ENCODE data around the gene RGS14. TPM values are rescaled to one million over a fixed set of nuclear protein-coding genes. Genes with fewer than 3 reads are reported as not detected.

Gene RGS14
- total RNA-seq, 1 experiment from 2014 or later, result 91.8 TPM

GRCh38 chr5:177361418-177362291, 3.9 kb downstream of the RGS14 start:
- in situ Hi-C loops (cut with HindIII; ENCODE audit: low sequenced_read_pairs), result no loop called here
- DNase-seq (ENCODE audit: low spot score), result no peak

DNA sequence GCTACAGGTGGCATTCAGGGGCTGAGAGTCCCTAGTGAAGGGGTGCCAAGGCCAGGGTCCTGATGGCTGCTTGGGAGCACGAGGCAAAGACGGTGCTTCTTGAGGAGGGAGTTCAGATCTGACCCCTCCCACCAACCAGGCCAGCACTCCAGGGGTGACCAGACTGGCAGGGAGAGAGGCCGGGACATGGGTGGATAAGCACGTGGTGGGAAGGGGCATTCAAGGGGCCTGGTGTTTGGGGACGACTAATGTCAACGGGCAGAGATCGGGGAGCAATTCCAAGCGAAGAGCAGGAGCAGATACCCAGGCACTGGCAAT, 4.5 kb downstream of the RGS14 start:
- in situ Hi-C loops (cut with HindIII; ENCODE audit: low sequenced_read_pairs), result no loop called here

GRCh38 chr5:177362610-177363507, 5.1 kb downstream of the RGS14 start:
- in situ Hi-C loops (cut with HindIII; ENCODE audit: low sequenced_read_pairs), result no loop called here
- DNase-seq (ENCODE audit: low spot score), result peak; percentile 35

More for the DNA sequence above, 4.5 kb downstream of the RGS14 start:
- no peak for DNase-seq (ENCODE audit: low spot score)

DNA sequence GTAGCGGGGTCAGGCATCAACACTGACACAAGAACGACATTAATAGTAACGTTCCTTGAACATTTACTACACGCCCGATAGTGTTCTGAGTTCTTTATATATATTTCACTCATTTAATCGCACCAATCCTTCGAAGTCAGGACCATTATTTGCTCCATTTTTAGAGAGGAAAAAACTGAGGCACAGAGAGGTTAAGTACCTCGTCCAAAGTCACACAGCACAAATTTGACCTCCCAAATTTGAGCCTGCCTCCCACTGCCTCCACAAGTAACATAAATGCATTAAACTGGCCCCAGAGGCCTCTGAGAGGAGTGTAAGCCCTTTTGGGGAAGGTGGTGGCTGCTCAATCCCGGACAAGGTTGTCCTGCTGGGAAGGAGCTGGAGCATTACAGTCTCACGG, 5.8 kb downstream of the RGS14 start:
- in situ Hi-C loops (cut with HindIII; ENCODE audit: low sequenced_read_pairs), result no loop called here

GRCh38 chr5:177364159-177364962, 6.6 kb downstream of the RGS14 start:
- in situ Hi-C loops (cut with HindIII; ENCODE audit: low sequenced_read_pairs), result no loop called here
- no peak for DNase-seq (ENCODE audit: low spot score)

More for the DNA sequence above, 5.8 kb downstream of the RGS14 start:
- DNase-seq (ENCODE audit: low spot score), result no peak

- in situ Hi-C loops (cut with HindIII; ENCODE audit: low sequenced_read_pairs), result no loop called here
- no peak for DNase-seq (ENCODE audit: low spot score)
Observed at GRCh38 chr5:177365845-177366527, 8.3 kb downstream of the RGS14 start.

- in situ Hi-C loops (cut with HindIII; ENCODE audit: low sequenced_read_pairs), result no loop called here
- DNase-seq (ENCODE audit: low spot score), result peak; percentile 66
Observed at GRCh38 chr5:177366528-177367322, 9.0 kb downstream of the RGS14 start.

DNA sequence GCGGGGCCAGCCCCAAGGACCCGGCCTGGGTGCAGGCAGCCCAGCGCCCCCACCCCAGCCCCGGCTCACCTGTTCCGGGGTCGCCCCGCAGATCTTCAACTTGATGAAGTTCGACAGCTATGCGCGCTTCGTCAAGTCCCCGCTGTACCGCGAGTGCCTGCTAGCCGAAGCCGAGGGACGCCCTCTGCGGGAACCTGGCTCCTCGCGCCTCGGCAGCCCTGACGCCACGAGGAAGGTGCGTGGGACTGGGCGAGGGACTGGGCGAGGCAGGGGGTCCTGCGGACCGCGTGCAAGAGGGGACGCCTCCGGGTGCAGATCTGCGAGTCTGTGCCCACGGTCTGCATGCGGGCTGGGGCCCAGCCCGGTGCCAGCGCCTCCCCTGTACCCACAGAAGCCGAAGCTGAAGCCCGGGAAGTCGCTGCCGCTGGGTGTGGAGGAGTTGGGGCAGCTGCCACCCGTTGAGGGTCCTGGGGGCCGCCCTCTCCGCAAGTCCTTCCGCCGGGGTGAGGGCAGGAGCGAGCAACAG, 9.7 kb downstream of the RGS14 start:
- in situ Hi-C loops (cut with HindIII; ENCODE audit: low sequenced_read_pairs), result no loop called here

DNA sequence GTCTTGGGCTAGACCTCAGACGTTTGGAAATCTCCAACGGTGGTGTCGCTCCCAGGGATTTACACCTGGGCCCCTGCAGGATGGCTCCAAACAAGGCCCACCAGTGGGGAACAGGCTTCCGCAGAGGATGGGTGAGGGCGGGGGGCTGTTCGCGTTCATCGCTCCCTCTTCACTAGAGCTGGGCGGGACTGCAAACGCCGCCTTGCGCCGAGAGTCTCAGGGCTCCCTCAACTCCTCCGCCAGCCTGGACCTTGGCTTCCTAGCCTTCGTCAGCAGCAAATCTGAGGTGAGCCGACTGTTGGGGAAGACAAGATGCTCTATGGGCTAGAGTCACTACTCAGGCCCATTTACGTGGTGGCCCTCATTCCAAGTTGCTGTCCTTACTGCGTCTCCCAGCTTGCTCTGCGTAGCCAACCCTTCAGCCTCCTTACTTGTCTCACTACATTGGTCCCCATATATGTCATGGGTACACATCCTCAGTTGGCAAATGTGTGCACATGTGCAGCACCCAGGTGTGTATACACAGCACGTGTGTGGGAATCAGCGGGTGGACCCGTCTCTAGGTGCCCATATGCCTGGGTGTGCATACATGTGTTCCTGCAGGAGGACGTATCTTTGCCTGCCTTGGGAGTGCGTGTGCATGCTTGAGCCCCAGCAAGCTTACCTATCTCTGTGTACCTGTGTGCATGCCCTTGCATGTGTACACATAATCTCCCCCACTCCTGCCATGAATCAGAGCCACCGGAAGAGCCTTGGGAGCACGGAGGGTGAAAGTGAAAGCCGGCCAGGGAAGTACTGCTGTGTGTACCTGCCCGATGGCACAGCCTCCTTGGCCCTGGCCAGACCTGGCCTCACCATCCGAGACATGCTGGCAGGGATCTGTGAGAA, 10.5 kb downstream of the RGS14 start:
- no peak for DNase-seq (ENCODE audit: low spot score)
- in situ Hi-C loops (cut with HindIII; ENCODE audit: low sequenced_read_pairs), result no loop called here

More for the DNA sequence above, 9.7 kb downstream of the RGS14 start:
- DNase-seq (ENCODE audit: low spot score), result no peak

GRCh38 chr5:177368869-177369644, 11.3 kb downstream of the RGS14 start:
- DNase-seq (ENCODE audit: low spot score), result peak; percentile 26
- in situ Hi-C loops (cut with HindIII; ENCODE audit: low sequenced_read_pairs), result no loop called here

DNA sequence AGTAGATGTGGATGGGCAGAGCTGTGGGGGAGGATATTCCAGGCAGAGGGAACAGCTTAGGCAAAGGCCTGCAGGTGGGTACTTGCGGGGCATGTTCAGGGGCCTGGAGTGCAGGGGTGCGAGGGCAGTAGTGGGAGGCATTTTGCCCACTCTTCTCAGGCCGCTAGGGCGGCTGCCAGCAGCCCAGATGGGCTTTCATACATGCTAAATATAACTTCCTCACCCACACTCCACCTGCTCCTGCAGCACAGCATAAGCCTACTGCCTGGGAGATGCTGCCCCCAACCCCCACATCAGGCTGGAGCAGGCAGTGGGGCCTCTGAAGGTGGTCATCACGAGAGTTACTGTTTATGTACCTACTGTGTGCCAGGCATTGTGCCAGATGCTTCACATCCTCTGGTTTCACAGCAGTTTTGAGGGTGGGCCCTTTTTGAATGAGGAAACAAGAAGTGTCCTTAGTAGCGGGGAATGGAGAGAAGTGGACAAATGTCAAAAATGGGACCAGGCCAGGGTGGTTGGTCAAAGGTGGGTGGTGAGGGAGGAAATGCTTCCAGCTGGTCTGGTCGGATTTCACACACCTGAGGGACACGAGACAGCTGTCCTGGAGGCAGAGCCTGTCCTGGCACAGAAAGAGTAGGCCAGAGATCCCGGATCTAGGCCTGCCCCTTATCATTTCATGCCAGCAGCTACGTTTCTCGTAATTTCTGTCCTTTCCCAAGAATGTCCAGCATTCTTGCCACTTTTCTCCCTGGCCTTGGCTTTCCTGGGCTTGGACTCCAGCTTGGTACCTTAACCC, 12.1 kb downstream of the RGS14 start:
- peak; percentile 34 for DNase-seq (ENCODE audit: low spot score)
- in situ Hi-C loops (cut with HindIII; ENCODE audit: low sequenced_read_pairs), result no loop called here

- in situ Hi-C loops (cut with HindIII; ENCODE audit: low sequenced_read_pairs), result no loop called here
- peak; percentile 57 for DNase-seq (ENCODE audit: low spot score)
Observed at GRCh38 chr5:177370488-177371119, 12.9 kb downstream of the RGS14 start.

- in situ Hi-C loops (cut with HindIII; ENCODE audit: low sequenced_read_pairs), result no loop called here
Observed at GRCh38 chr5:177371120-177372033, 13.7 kb downstream of the RGS14 start.

More at GRCh38 chr5:177371120-177372033, 13.7 kb downstream of the RGS14 start:
- DNase-seq (ENCODE audit: low spot score), result no peak
